Urinary bladder (tissue), 4 donors: Measurements from ENCODE around the gene OR2F2. TPM values are rescaled to one million over a fixed set of nuclear protein-coding genes. Genes with fewer than 3 reads are reported as not detected.
A peak's percentile ranks its signal among the peaks of the same experiment; 100 is the strongest.

Source experiments
- DNase-seq: peaks from one replicate; pipeline ENCODE4 v3.0.0-alpha.2; 2015; ENCODE audit errors: extremely low spot score
- H3K27ac ChIP-seq: one replicate; pipeline ENCODE4 v1.5.1; 2013; ENCODE audit warnings: low read depth, mild to moderate bottlenecking, moderate library complexity
- H3K36me3 ChIP-seq: one replicate; pipeline ENCODE4 v1.6.1; 2013; ENCODE audit warnings: mild to moderate bottlenecking, moderate library complexity; ENCODE audit not compliant: insufficient read depth
- H3K4me1 ChIP-seq: one replicate; pipeline ENCODE4 v1.6.1; 2013; ENCODE audit warnings: mild to moderate bottlenecking, moderate library complexity; ENCODE audit not compliant: insufficient read depth
- H3K4me3 ChIP-seq: one replicate; pipeline ENCODE4 v1.5.1; 2013; ENCODE audit warnings: low read depth, low read length
- WGBS: extraction: QIAGEN DNeasy Blood & Tissue Kit; methylation state at CpG from one replicate; pipeline ENCODE4 v1.1.7; 2013; 5-methylcytosine and 5-hydroxymethylcytosine counted together
- polyA plus RNA-seq: library from polyadenylated mRNA; stranded (reverse); fragments of 200-250 nt; gene quantifications from one replicate; pipeline ENCODE4 v1.2.3, GENCODE V29; 2013
- total RNA-seq: library from RNA; depleted of rRNA; stranded (reverse); fragments of >200 nt; gene quantifications from one replicate; pipeline ENCODE4 v1.2.3, GENCODE V29; 2014
- donor health status: healthy with polysubstance abuse.
- donor health status: healthy.

The OR2F2 gene
- not detected for total RNA-seq
- not detected for polyA plus RNA-seq

GRCh38 chr7:143934526-143935325, at the start of gene OR2F2:
Gene OR2F2 (plus strand): TSS chr7:143935233. CDS start chr7:143935233, 0 bp downstream.
- Histone ChIP-seq H3K4me3 (no peak within 1 kb of the TSS), H3K36me3 (no peaks in the 10 kb centered on the region), H3K4me1 (no peaks in the 10 kb centered on the region), H3K27ac (no peak within 1 kb of the TSS)
- DNase-seq, result no peak
- WGBS, result 45% methylated on average over 3 of the region's 3 CpGs

GRCh38 chr7:143885951-143886350, 49.1 kb upstream of the OR2F2 start:
- no peaks in the 10 kb centered on the region for H3K36me3 ChIP-seq
- no peaks in the 10 kb centered on the region for H3K4me1 ChIP-seq
- no peak overlapping the region for H3K27ac ChIP-seq
- H3K4me3 ChIP-seq, result no peak overlapping the region
- DNase-seq, result no peak
- WGBS, result 76% methylated on average over 3 of the region's 3 CpGs

- Histone ChIP-seq H3K27ac (no peak overlapping the region), H3K4me3 (no peak overlapping the region), H3K36me3 (no peaks in the 10 kb centered on the region), H3K4me1 (no peaks in the 10 kb centered on the region)
- 87% methylated on average over 6 of the region's 6 CpGs for WGBS
- no peak for DNase-seq
These were observed 48.1 kb upstream of the OR2F2 start for GRCh38 chr7:143886826-143887477.

GRCh38 chr7:143889068-143889467, 46.0 kb upstream of the OR2F2 start:
- WGBS, result 98% methylated on average over 2 of the region's 2 CpGs
- Histone ChIP-seq H3K4me3 (no peak overlapping the region), H3K4me1 (no peaks in the 10 kb centered on the region), H3K27ac (no peak overlapping the region), H3K36me3 (no peaks in the 10 kb centered on the region)
- DNase-seq, result no peak

GRCh38 chr7:143890558-143890957, 44.5 kb upstream of the OR2F2 start:
- Histone ChIP-seq H3K4me1 (no peaks in the 10 kb centered on the region), H3K36me3 (no peaks in the 10 kb centered on the region), H3K27ac (no peak overlapping the region), H3K4me3 (no peak overlapping the region)
- DNase-seq, result no peak
- WGBS, result 97% methylated on average over 2 of the region's 2 CpGs

- Histone ChIP-seq H3K4me3 (no peak overlapping the region), H3K27ac (no peak overlapping the region), H3K4me1 (no peaks in the 10 kb centered on the region), H3K36me3 (no peaks in the 10 kb centered on the region)
- no peak for DNase-seq
- 64% methylated on average over 2 of the region's 2 CpGs for WGBS
These were observed 43.6 kb upstream of the OR2F2 start for GRCh38 chr7:143891457-143891856.

- Histone ChIP-seq H3K4me3 (no peak overlapping the region), H3K4me1 (no peaks in the 10 kb centered on the region), H3K36me3 (no peaks in the 10 kb centered on the region), H3K27ac (no peak overlapping the region)
- WGBS, result 78% methylated on average over 5 of the region's 5 CpGs
- DNase-seq, result no peak
These were observed 42.3 kb upstream of the OR2F2 start for GRCh38 chr7:143892527-143893300.

- H3K27ac ChIP-seq, result no peak overlapping the region
- DNase-seq, result no peak
- no peaks in the 10 kb centered on the region for H3K36me3 ChIP-seq
- H3K4me3 ChIP-seq, result no peak overlapping the region
- H3K4me1 ChIP-seq, result no peaks in the 10 kb centered on the region
These were observed 38.4 kb upstream of the OR2F2 start for GRCh38 chr7:143896667-143897066.

GRCh38 chr7:143898810-143899209, 36.2 kb upstream of the OR2F2 start:
- Histone ChIP-seq H3K27ac (no peak overlapping the region), H3K4me3 (no peak overlapping the region), H3K4me1 (no peaks in the 10 kb centered on the region), H3K36me3 (no peaks in the 10 kb centered on the region)
- WGBS, result 100% methylated on average over 1 of the region's 1 CpG
- no peak for DNase-seq

GRCh38 chr7:143900230-143900766, 34.7 kb upstream of the OR2F2 start:
- Histone ChIP-seq H3K36me3 (no peaks in the 10 kb centered on the region), H3K4me3 (no peak overlapping the region), H3K4me1 (no peaks in the 10 kb centered on the region), H3K27ac (no peak overlapping the region)
- no peak for DNase-seq
- 66% methylated on average over 5 of the region's 5 CpGs for WGBS

- H3K36me3 ChIP-seq, result no peaks in the 10 kb centered on the region
- H3K27ac ChIP-seq, result peak overlapping the region; percentile 96
- H3K4me1 ChIP-seq, result no peaks in the 10 kb centered on the region
- DNase-seq, result no peak
- WGBS, result under 1% methylated on average over 14 of the region's 14 CpGs
- H3K4me3 ChIP-seq, result peak overlapping the region; percentile 92
These were observed 33.7 kb upstream of the OR2F2 start for GRCh38 chr7:143901332-143901667.

GRCh38 chr7:143901668-143902331, 33.2 kb upstream of the OR2F2 start, which contains the start of gene TCAF1:
Gene TCAF1 (minus strand): TSS chr7:143902176. CDS start chr7:143876608, 25,568 bp downstream.
- peak; percentile 91 for DNase-seq
- no peaks in the 10 kb centered on the region for H3K36me3 ChIP-seq
- no peaks in the 10 kb centered on the region for H3K4me1 ChIP-seq
- WGBS, result under 1% methylated on average over 50 of the region's 50 CpGs
- peak within 1 kb of the TSS; percentile 96 for H3K27ac ChIP-seq
- peak within 1 kb of the TSS; percentile 92 for H3K4me3 ChIP-seq

GRCh38 chr7:143902332-143902899, 32.6 kb upstream of the OR2F2 start:
- Histone ChIP-seq H3K4me1 (no peaks in the 10 kb centered on the region), H3K36me3 (no peaks in the 10 kb centered on the region), H3K27ac (no peak overlapping the region), H3K4me3 (no peak overlapping the region)
- DNase-seq, result no peak
- 66% methylated on average over 14 of the region's 14 CpGs for WGBS
